Adipocyte (in vitro differentiated cells): Measurements from ENCODE around the gene PHC2.

Experiments used
- DNase-seq: peaks from one replicate; pipeline ENCODE4 v3.0.0-alpha.2; 2015; ENCODE audit warnings: low read depth
- H3K27me3 ChIP-seq: replicated peaks from 2 replicates; pipeline ENCODE4 v1.7.0; 2013; ENCODE audit warnings: mild to moderate bottlenecking, low read length, moderate library complexity; ENCODE audit not compliant: control insufficient read depth, insufficient read depth
- H3K36me3 ChIP-seq: 2 replicates; pipeline ENCODE4 v1.7.0; 2013; ENCODE audit warnings: low read length, mild to moderate bottlenecking, moderate library complexity; ENCODE audit not compliant: control insufficient read depth, insufficient read depth, severe bottlenecking
- H3K4me1 ChIP-seq: 2 replicates; pipeline ENCODE4 v1.7.0; 2013; ENCODE audit warnings: mild to moderate bottlenecking, low read length, moderate library complexity; ENCODE audit not compliant: control insufficient read depth, insufficient read depth
- H3K4me3 ChIP-seq: 2 replicates; pipeline ENCODE4 v1.7.0; 2013; ENCODE audit warnings: mild to moderate bottlenecking, low read length, moderate library complexity
- H3K9ac ChIP-seq: 2 replicates; pipeline ENCODE4 v1.7.0; 2013; ENCODE audit warnings: mild to moderate bottlenecking, low read length, moderate library complexity
- H3K9me3 ChIP-seq: 2 replicates; pipeline ENCODE4 v1.7.0; 2013; ENCODE audit warnings: mild to moderate bottlenecking, low read length, moderate library complexity; ENCODE audit not compliant: control insufficient read depth

Gene PHC2

GRCh38 chr1:33466159-33466558 lies 35.3 kb upstream of the PHC2 start:
- Histone ChIP-seq H3K27me3 (no peaks in the 10 kb centered on the region), H3K9me3 (no peaks in the 10 kb centered on the region), H3K4me1 (peaks cover 22% of the 10 kb centered on the region)

DNA sequence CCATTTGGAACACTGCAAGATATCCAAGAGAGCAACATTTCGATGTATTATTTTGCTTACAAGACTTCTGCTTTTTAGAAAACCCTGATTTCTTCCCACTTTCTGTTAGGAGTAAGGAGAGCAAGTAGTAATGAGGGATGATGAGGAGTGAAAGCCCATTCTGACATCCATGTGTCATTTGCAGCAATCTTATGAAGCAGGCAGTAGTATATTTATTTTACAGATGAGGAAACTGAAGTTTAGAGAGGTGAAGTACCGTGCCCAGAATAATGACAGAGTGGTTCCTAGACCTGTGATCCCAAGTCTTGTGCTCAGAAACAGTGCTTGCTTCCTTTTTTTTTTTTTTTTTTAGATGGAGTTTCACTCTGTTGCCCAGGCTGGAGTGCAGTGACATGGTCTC lies 34.4 kb upstream of the PHC2 start:
- H3K4me3 ChIP-seq, result no peak overlapping the region
- no peak for DNase-seq
- H3K36me3 ChIP-seq, result no peaks in the 10 kb centered on the region
- no peak overlapping the region for H3K9ac ChIP-seq
- H3K27me3 ChIP-seq, result no peaks in the 10 kb centered on the region
- H3K9me3 ChIP-seq, result no peaks in the 10 kb centered on the region
- H3K4me1 ChIP-seq, result peaks cover 21% of the 10 kb centered on the region

More at GRCh38 chr1:33466159-33466558, 35.3 kb upstream of the PHC2 start:
- H3K36me3 ChIP-seq, result no peaks in the 10 kb centered on the region
- DNase-seq, result no peak
- H3K4me3 ChIP-seq, result no peak overlapping the region
- H3K9ac ChIP-seq, result no peak overlapping the region

DNA sequence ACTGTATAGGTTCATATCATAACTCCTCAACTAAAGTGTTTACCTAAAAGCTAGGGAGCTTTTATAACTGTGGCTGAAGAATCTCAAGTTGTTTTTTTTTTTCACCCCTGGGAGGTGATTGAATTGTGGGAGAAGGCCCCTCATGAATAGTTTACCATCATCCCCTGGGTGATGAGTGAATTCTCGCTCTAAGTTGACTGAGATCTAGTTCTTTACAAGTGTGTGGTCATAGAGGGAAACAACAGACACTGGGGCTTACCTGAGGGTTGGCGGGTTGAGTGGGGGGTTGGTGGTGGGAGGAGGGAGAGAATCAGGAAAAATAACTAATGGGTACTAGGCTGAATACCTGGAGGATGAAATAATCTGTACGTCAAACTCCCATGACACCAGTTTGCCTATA lies 33.7 kb upstream of the PHC2 start:
- Histone ChIP-seq H3K36me3 (no peaks in the 10 kb centered on the region), H3K27me3 (no peaks in the 10 kb centered on the region), H3K9me3 (no peaks in the 10 kb centered on the region), H3K4me1 (peaks cover 24% of the 10 kb centered on the region), H3K9ac (no peak overlapping the region), H3K4me3 (no peak overlapping the region)
- no peak for DNase-seq

DNA sequence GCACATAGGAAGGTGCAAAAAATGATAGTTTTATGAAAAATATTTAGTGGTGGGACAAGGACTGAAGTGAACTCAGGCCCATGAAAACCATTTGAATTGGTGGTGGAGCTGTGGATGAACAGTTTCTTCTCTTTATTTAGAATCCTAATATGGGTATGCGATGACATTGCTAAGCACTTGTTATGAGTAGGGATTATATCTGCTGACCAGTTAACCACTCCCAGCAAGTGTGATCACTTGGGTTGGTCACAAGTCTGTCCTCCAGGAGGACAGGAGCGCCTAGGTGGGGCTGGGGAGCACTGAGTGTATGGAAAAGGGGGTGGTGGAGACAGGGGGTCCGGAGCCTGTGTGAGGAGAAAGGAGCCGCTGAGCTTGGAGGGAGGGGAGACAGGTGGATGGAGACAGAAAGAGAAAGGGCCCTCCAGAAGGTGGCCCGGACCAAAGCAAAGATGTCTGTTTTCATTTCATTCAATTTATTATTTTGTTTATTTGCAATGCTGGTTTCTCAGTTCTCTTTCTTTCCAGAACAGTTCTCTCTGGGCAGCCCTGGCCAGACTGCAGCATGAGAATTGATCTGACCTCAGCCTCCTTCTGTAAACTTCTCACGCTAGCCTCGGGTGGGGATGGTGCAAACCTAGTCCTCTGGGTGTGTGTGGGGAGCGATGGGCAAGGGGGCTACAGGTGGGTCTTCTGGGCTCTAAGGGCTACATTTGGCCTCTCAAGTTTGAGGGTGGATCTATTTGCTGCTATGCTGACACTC lies 31.7 kb upstream of the PHC2 start:
- Histone ChIP-seq H3K36me3 (no peaks in the 10 kb centered on the region), H3K9me3 (no peaks in the 10 kb centered on the region), H3K9ac (no peak overlapping the region), H3K27me3 (no peaks in the 10 kb centered on the region), H3K4me3 (no peak overlapping the region), H3K4me1 (peaks cover 21% of the 10 kb centered on the region)
- DNase-seq, result no peak

DNA sequence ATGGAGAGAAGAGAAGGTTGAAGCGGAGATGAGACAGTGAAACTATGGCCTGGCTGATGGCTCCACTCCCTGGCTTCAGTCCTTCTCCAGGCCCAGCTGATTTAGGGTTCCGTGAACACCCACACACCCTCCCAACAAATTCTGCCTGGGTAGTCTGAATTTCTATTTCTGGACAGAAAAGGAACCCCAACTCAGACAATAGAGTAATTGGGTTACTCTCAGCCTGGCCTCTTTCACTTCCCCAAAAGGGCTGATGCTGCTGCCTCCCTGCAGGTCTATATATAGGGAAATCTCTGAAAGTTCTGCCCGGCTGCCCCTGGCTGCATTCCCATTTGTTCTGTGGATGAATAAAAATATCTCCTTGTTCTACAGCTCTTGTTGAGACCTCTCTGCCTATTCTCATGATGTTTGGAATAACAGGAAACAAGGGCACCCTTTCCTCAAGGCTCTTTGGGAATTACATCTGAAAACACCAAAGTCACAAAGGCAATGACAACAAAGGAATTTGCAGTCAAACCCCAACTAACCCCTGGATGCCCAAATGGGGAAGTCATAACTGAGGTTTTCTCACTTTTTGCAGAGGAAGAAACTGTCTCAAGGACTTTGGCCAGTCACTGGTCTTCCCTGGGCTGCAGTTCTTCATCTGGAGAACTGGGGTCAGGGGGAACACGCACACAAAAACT lies 30.2 kb upstream of the PHC2 start:
- H3K27me3 ChIP-seq, result no peaks in the 10 kb centered on the region
- no peak overlapping the region for H3K9ac ChIP-seq
- H3K36me3 ChIP-seq, result no peaks in the 10 kb centered on the region
- no peak overlapping the region for H3K4me3 ChIP-seq
- H3K9me3 ChIP-seq, result no peaks in the 10 kb centered on the region
- H3K4me1 ChIP-seq, result peaks cover 21% of the 10 kb centered on the region
- DNase-seq, result no peak

DNA sequence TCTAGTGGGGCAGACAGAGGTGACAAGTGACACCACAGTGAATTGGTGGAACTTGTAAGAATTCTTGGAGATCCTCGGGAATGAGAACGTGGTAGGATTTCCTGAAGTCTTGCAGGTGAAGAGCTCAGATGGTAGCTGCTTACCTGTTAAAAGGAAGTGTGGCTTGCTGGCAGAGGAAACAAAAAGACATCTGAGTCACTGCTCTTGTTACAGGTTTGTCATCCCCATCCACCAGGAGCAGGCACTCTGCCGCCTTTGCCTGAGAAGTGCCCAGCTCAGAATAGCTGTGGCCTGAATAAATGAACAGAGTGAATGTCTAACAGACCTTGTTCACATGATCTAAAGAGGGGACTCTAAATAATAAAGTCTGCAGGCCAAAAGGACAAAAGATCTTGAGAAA lies 29.2 kb upstream of the PHC2 start:
- no peak for DNase-seq
- peaks cover 24% of the 10 kb centered on the region for H3K4me1 ChIP-seq
- no peak overlapping the region for H3K9ac ChIP-seq
- H3K9me3 ChIP-seq, result no peaks in the 10 kb centered on the region
- no peaks in the 10 kb centered on the region for H3K36me3 ChIP-seq
- no peak overlapping the region for H3K4me3 ChIP-seq
- H3K27me3 ChIP-seq, result no peaks in the 10 kb centered on the region

GRCh38 chr1:33459691-33460090 lies 28.8 kb upstream of the PHC2 start:
- no peaks in the 10 kb centered on the region for H3K36me3 ChIP-seq
- H3K9me3 ChIP-seq, result no peaks in the 10 kb centered on the region
- H3K9ac ChIP-seq, result no peak overlapping the region
- DNase-seq, result no peak
- H3K4me3 ChIP-seq, result no peak overlapping the region
- H3K27me3 ChIP-seq, result no peaks in the 10 kb centered on the region
- H3K4me1 ChIP-seq, result peaks cover 24% of the 10 kb centered on the region

- H3K4me3 ChIP-seq, result no peak overlapping the region
- no peak overlapping the region for H3K9ac ChIP-seq
- DNase-seq, result no peak
- no peaks in the 10 kb centered on the region for H3K27me3 ChIP-seq
- peaks cover 24% of the 10 kb centered on the region for H3K4me1 ChIP-seq
- H3K36me3 ChIP-seq, result no peaks in the 10 kb centered on the region
- peaks cover 4% of the 10 kb centered on the region for H3K9me3 ChIP-seq
Observed at GRCh38 chr1:33456502-33456886, 25.6 kb upstream of the PHC2 start.

- no peaks in the 10 kb centered on the region for H3K27me3 ChIP-seq
- H3K4me1 ChIP-seq, result peaks cover 24% of the 10 kb centered on the region
- H3K36me3 ChIP-seq, result no peaks in the 10 kb centered on the region
- H3K9me3 ChIP-seq, result peaks cover 4% of the 10 kb centered on the region
- H3K4me3 ChIP-seq, result no peak overlapping the region
- H3K9ac ChIP-seq, result no peak overlapping the region
- DNase-seq, result peak; percentile 83
Observed at GRCh38 chr1:33455539-33456501, 24.9 kb upstream of the PHC2 start.

DNA sequence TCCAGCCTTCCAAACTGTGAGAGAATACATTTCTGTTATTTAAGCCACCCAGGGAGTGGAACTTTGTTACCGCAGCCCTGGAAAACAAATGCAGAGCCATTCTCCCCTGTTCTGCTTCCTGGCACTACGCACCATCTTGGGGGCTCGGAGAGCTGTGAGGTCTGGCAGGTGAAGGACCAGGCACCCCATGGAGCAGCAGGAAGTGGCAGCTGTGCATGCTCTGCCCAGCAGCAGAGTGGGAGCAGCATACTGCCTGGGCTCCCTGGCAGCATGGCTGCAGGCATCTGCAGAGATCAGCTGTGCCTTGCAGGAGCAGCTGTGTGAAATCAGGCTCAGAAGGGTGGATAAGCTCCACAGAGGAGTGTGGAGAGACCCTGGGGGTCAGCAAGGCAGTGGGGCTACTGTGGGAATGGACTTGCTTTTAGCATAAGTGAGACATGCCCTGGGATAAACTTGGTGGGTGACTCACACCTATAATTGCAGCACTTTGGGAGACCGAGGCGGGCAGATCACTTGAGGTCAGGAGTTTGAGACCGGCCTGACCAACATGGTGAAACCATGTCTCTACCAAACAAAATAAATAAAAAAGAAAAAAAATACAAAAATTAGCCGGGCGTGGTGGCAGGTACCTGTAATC lies 23.9 kb upstream of the PHC2 start:
- DNase-seq, result no peak
- Histone ChIP-seq H3K9me3 (peaks cover 4% of the 10 kb centered on the region), H3K4me3 (no peak overlapping the region), H3K36me3 (no peaks in the 10 kb centered on the region), H3K4me1 (peaks cover 18% of the 10 kb centered on the region), H3K9ac (no peak overlapping the region), H3K27me3 (no peaks in the 10 kb centered on the region)

DNA sequence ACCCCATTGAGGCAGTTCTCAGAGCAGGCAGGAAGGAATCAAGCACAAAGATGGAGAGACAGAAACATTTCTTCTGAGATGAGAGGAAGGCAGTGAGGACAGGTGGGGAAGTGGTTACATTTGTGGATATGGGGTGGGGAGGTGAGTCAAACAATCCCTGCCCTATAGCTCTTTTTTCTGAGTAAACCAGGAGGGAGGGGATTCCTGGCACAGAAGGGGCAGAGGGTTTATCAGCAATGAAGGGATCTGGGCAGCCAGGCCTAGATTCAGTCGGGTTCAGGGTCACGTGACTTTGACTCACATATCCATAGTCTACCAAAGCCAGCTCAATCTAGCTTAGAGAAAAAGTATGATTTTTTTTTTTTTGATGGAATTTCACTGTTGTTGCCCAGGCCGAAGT lies 15.7 kb upstream of the PHC2 start:
- peaks cover 12% of the 10 kb centered on the region for H3K4me1 ChIP-seq
- no peaks in the 10 kb centered on the region for H3K36me3 ChIP-seq
- H3K9me3 ChIP-seq, result no peaks in the 10 kb centered on the region
- no peak overlapping the region for H3K4me3 ChIP-seq
- DNase-seq, result no peak
- no peaks in the 10 kb centered on the region for H3K27me3 ChIP-seq
- H3K9ac ChIP-seq, result no peak overlapping the region
